Stimulated activated CD4-positive, alpha-beta T cell treated with anti-CD3 and anti-CD28 coated beads, Interleukin-4, amount 100 ng/mL, for 4 hours (primary cell): ENCODE data around the gene TRAF3.
"Not testable (repeated sequence)": the region's sequence is repeated elsewhere in the genome, so short reads cannot be mapped to it uniquely, and the experiment has no call there.

Source experiments
- DNase-seq, 2 experiments: peaks; one replicate each; pipeline ENCODE4 v3.0.0-alpha.2; 2020

Gene TRAF3

GRCh38 chr14:102867826-102868580 is 90.8 kb downstream of the TRAF3 start:
- no peak for DNase-seq

- no peak for DNase-seq
Measured at GRCh38 chr14:102868956-102869547, 91.8 kb downstream of the TRAF3 start.

- no peak for DNase-seq
Measured at GRCh38 chr14:102870246-102870645, 93.0 kb downstream of the TRAF3 start.

GRCh38 chr14:102870994-102871831 is 94.0 kb downstream of the TRAF3 start:
- DNase-seq, result no peak

- no peak for DNase-seq
Measured at GRCh38 chr14:102872020-102872419, 94.8 kb downstream of the TRAF3 start.

- DNase-seq, result no peak
Measured at GRCh38 chr14:102873131-102873530, 95.9 kb downstream of the TRAF3 start.

- no peak for DNase-seq
Measured at GRCh38 chr14:102873546-102874061, 96.4 kb downstream of the TRAF3 start.

- no peak for DNase-seq
Measured at GRCh38 chr14:102875652-102876051, 98.4 kb downstream of the TRAF3 start.

- not testable (repeated sequence) for DNase-seq
Measured at GRCh38 chr14:102877511-102877910, 100.3 kb downstream of the TRAF3 start.

GRCh38 chr14:102878174-102878969 is 101.1 kb downstream of the TRAF3 start:
- no peak for DNase-seq

GRCh38 chr14:102878970-102879460 is 101.8 kb downstream of the TRAF3 start:
- DNase-seq, result no peak

GRCh38 chr14:102882226-102882906 is 105.1 kb downstream of the TRAF3 start:
- no peak for DNase-seq

- no peak for DNase-seq
Measured at GRCh38 chr14:102883089-102883541, 105.9 kb downstream of the TRAF3 start.

GRCh38 chr14:102883554-102883953 is 106.3 kb downstream of the TRAF3 start:
- no peak for DNase-seq

- DNase-seq, result no peak
Measured at GRCh38 chr14:102885737-102886447, 108.6 kb downstream of the TRAF3 start.

GRCh38 chr14:102888748-102889147 is 111.5 kb downstream of the TRAF3 start:
- DNase-seq, result no peak

- no peak for DNase-seq
Measured at GRCh38 chr14:102889615-102890014, 112.4 kb downstream of the TRAF3 start.

- no peak for DNase-seq
Measured at GRCh38 chr14:102891111-102891510, 113.9 kb downstream of the TRAF3 start.

- no peak for DNase-seq
Measured at GRCh38 chr14:102891556-102891955, 114.3 kb downstream of the TRAF3 start.

- no peak for DNase-seq
Measured at GRCh38 chr14:102892651-102893050, 115.4 kb downstream of the TRAF3 start.

- DNase-seq, result no peak
Measured at GRCh38 chr14:102893452-102893851, 116.2 kb downstream of the TRAF3 start.
